A549 treated with CORT108297 at 1 μM for 4 hours (cell line): ENCODE data around the gene GYPE. TPM values are rescaled to one million over a fixed set of nuclear protein-coding genes. Genes with fewer than 3 reads are reported as not detected.

Experiments used
- total RNA-seq: library from RNA; stranded (reverse); fragments of 200-300 nt; extraction: Qiagen RNA extraction; gene quantifications from 5 replicates; pipeline ENCODE4 v1.2.3, GENCODE V29; 2022

GYPE gene
- total RNA-seq = not detected in 5 replicates

GRCh38 chr4:143905440-143905839 is at the start of gene GYPE:
Gene GYPE, minus strand, starts transcription at chr4:143905559. Its CDS starts 52 bp downstream, at chr4:143905507.

Other genes with a start within 250 kb of the GYPE start
- gene FREM3, start 204.9 kb downstream of the GYPE start, total RNA-seq = not detected in 5 replicates
- gene GYPB, start 113.8 kb upstream of the GYPE start, total RNA-seq = not detected in 5 replicates
- gene GYPA, start 235.2 kb upstream of the GYPE start, total RNA-seq = not detected in 5 replicates